AG10803 (cell line): ENCODE measurements around the gene NEB.

Source experiments
- DNase-seq: peaks from one replicate; pipeline ENCODE4 v3.0.0; 2010; ENCODE audit warnings: low read depth
- H3K4me3 ChIP-seq: 2 replicates; pipeline ENCODE4 v1.5.1; 2011; ENCODE audit warnings: mild to moderate bottlenecking, low read length, control low read depth
- CTCF ChIP-seq: conservative IDR thresholded peaks from 2 replicates; pipeline ENCODE4 v1.5.1; 2011; ENCODE audit warnings: mild to moderate bottlenecking, low read length, control low read depth, inconsistent platforms

NEB gene

DNA sequence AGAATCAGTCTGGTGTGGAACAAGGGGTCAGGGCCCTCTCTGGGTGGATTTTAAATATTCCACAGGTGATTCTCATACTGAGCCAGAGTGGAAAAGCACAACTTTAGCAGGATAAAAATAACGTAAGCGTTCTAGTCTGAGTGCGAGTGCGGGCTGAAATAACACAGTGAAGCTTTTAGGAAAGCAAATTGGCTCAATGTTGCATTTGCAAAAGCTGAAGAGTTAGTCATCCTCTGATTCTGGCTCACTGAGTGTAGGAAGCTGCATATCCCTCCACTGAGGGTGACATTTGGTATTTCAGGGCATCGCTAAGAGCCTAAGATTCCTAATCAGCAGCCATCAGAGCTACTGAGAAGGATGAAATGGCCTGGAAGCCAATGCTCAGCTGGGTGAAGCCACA lies 189.8 kb downstream of the NEB start:
- TF ChIP-seq CTCF, result no peak
- H3K4me3 ChIP-seq, result no peak overlapping the region
- DNase-seq, result peak; percentile 41

- DNase-seq, result peak; percentile 46
- no peak overlapping the region for H3K4me3 ChIP-seq
- TF ChIP-seq CTCF, result no peak
Measured at GRCh38 chr2:151543876-151544275, 190.4 kb downstream of the NEB start.

GRCh38 chr2:151534001-151534400 lies 200.3 kb downstream of the NEB start:
- no peak overlapping the region for H3K4me3 ChIP-seq
- no peak for DNase-seq
- TF ChIP-seq CTCF, result no peak

DNA sequence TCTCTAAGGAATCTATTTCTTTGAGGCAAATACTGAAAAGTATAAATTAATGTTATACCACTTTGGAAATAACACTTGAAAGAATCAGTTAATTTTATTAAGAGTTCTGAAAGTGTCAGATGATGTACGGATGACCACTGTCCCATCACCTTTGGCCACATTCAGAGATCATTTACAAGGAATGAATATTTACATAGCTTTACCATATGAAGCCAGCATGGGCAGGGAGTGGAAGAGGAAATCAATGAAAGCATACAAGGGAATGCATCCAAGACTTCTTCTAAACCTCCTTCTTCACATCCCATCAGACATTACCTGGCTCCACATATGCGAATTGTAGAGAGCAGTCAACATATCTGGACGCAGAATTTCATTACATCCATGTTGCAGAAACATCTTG lies 201.1 kb downstream of the NEB start:
- no peak for DNase-seq
- no peak for TF ChIP-seq CTCF

GRCh38 chr2:151526572-151527090 lies 207.6 kb downstream of the NEB start:
- DNase-seq, result no peak
- no peak for TF ChIP-seq CTCF
- H3K4me3 ChIP-seq, result no peak overlapping the region

More for the DNA sequence above, 201.1 kb downstream of the NEB start:
- no peak overlapping the region for H3K4me3 ChIP-seq

GRCh38 chr2:151525821-151526373 lies 208.4 kb downstream of the NEB start:
- no peak for DNase-seq
- TF ChIP-seq CTCF, result no peak
- no peak overlapping the region for H3K4me3 ChIP-seq

DNA sequence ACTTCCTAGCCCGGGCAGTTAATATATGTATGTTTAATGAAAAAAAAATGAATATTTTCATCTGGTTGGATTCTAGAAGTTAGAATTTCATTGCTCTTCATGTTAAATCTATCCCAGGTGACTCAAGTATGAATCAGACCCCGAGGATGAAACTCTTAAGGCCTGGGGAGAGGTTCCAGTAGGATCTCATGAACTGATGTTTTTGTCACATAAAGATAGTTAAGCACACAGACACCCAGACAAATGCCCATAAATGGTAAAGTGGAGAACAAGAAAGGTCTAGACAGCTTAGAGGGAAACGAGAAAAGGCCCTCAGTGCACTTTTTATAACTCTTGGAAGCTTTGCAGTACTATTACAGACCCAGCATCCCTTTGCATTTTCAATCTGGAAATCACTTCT lies 210.4 kb downstream of the NEB start:
- no peak for DNase-seq
- no peak overlapping the region for H3K4me3 ChIP-seq
- TF ChIP-seq CTCF, result no peak
